Stomach (tissue), 9 donors: ENCODE measurements around the gene PHOSPHO1. TPM values are rescaled to one million over a fixed set of nuclear protein-coding genes. Genes with fewer than 3 reads are reported as not detected.
A peak's percentile ranks its signal among the peaks of the same experiment; 100 is the strongest.

Experiments used
- DNase-seq, 2 donors: peaks; one replicate each; pipeline versions ENCODE4 v3.0.0 to v3.0.0-alpha.2; 2013 to 2019
- H3K27ac ChIP-seq, 5 donors: fragments of 200-600 bp in 4 of 5; sonication (generic) in 4 of 5; one replicate each; pipeline ENCODE4 v1.5.1; 2013 to 2019; ENCODE audit warnings: mild to moderate bottlenecking in 1 of 5, moderate library complexity in 1 of 5
- H3K27me3 ChIP-seq, 3 donors: fragments of 200-600 bp; sonication (generic); one replicate each; pipeline ENCODE4 v1.5.1; 2017 to 2019; ENCODE audit warnings: mixed run types in 1 of 3
- H3K36me3 ChIP-seq, 4 donors: fragments of 200-600 bp; sonication (generic); 1 replicate in 3 of 4; 2 replicates in 1 of 4; pipeline ENCODE4 v1.5.1; 2016 to 2019
- H3K4me1 ChIP-seq, 4 donors: fragments of 200-600 bp; sonication (generic); one replicate each; pipeline ENCODE4 v1.5.1; 2016 to 2019
- H3K4me3 ChIP-seq, 4 donors: fragments of 200-600 bp; sonication (generic) in 3 of 4; one replicate each; pipeline ENCODE4 v1.5.1; 2016 to 2019; ENCODE audit warnings: mild to moderate bottlenecking in 1 of 4
- H3K9me3 ChIP-seq, 4 donors: fragments of 200-600 bp; sonication (generic); one replicate each; pipeline ENCODE4 v1.5.1; 2016 to 2019
- EP300 ChIP-seq: sonication (generic); formaldehyde crosslinking; IDR thresholded peaks from one replicate; pipeline ENCODE4 v1.6.1; 2017; ENCODE audit warnings: antibody characterized with exemption
- POLR2A ChIP-seq, 4 donors: fragments of 450-650 bp; IDR thresholded peaks; one replicate each; pipeline ENCODE4 v1.6.1; 2016; ENCODE audit warnings: antibody characterized with exemption in 4 of 4, control low read depth in 2 of 4, mild to moderate bottlenecking in 1 of 4, moderate library complexity in 1 of 4
- POLR2AphosphoS5 ChIP-seq, 3 donors: sonication (generic); formaldehyde crosslinking; IDR thresholded peaks; one replicate each; pipeline ENCODE4 v1.6.1; 2016; ENCODE audit warnings: antibody characterized with exemption in 3 of 3
- WGBS, 5 donors: extraction: QIAGEN DNeasy Blood & Tissue Kit in 3 of 5; methylation state at CpG; one replicate each; pipeline versions ENCODE4 v1.1.5 to v1.1.7; 2013 to 2018; 5-methylcytosine and 5-hydroxymethylcytosine counted together
- intact Hi-C: fragments of 100-400 bp; cut with DNase I; formaldehyde crosslinking; loops from one replicate; pipeline ENCODE4 v1.15.1; 2023; ENCODE audit warnings: low total_unique reads
- polyA plus RNA-seq, 3 donors: library from polyadenylated mRNA; stranded (reverse); fragments of 200-250 nt; gene quantifications; one replicate each; pipeline ENCODE4 v1.2.3, GENCODE V29; 2013
- total RNA-seq, 5 donors: library from RNA; depleted of rRNA; stranded (reverse); fragments of >200 nt; gene quantifications; one replicate each; pipeline versions ENCODE4 v1.1.0 to v1.2.3, GENCODE V29; 2014 to 2016
- TF ChIP-seq, protein P1 (sequence below), 7 experiments: fragments of 450-650 bp in 4 of 7; fragments of 200-600 bp in 3 of 7; sonication (generic) in 3 of 7; IDR thresholded peaks; one replicate each; pipeline ENCODE4 v1.5.1; 2016 to 2019; ENCODE audit warnings: antibody characterized with exemption in 7 of 7, control low read depth in 2 of 7, mild to moderate bottlenecking in 1 of 7
- donor health status: healthy with polysubstance abuse.
- donor health status: Bipolar disorder and iron deficiency.
- donor health status: healthy.

PHOSPHO1 gene
- total and polyA plus RNA-seq, 8 donors = 0.35 to 7.7 (median 1.7) TPM; not detected in 5

DNA sequence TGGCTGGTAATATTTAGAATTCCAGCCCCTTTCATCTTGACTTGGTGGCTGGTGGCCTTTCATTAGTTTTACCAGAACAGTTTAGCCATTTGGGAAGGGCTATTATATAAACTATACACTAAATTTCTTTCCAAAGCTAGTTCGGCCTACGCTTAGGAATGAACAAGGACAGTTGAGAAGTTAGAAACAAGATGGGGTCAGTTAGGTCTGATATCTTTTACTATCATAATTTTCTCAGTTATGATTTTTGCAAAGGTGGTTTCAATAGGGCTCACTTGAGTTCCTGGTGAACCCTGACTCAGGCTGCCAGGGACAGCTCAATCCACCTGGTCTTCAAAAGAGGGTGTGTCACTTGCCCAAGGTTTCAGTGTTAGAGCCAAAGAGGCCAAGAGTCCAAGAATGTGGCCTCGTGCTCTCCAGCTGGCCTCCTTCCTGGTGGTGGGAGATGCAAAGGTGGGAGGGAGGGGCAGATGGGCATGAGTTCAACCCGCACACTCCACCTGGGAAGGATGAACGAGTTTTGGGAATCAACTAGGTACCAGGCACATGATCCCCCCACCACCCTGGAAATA, 4.0 kb upstream of the PHOSPHO1 start:
- Histone ChIP-seq H3K4me1 (peaks cover 8 to 21% (median 19%) of the 10 kb centered on the region in 4 donors), H3K27me3 (peaks cover 0 to 16% (median 11%) of the 10 kb centered on the region in 3 donors), H3K9me3 (no peaks in the 10 kb centered on the region), H3K36me3 (no peaks in the 10 kb centered on the region), H3K27ac (no peak overlapping the region), H3K4me3 (no peak overlapping the region)
- DNase-seq = no peak
- intact Hi-C loops = no loop called here
- TF ChIP-seq POLR2A (IDR thresholded peaks at IDR 0.05) = no peak
- TF ChIP-seq, protein P1, sequence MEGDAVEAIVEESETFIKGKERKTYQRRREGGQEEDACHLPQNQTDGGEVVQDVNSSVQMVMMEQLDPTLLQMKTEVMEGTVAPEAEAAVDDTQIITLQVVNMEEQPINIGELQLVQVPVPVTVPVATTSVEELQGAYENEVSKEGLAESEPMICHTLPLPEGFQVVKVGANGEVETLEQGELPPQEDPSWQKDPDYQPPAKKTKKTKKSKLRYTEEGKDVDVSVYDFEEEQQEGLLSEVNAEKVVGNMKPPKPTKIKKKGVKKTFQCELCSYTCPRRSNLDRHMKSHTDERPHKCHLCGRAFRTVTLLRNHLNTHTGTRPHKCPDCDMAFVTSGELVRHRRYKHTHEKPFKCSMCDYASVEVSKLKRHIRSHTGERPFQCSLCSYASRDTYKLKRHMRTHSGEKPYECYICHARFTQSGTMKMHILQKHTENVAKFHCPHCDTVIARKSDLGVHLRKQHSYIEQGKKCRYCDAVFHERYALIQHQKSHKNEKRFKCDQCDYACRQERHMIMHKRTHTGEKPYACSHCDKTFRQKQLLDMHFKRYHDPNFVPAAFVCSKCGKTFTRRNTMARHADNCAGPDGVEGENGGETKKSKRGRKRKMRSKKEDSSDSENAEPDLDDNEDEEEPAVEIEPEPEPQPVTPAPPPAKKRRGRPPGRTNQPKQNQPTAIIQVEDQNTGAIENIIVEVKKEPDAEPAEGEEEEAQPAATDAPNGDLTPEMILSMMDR (IDR thresholded peaks at IDR 0.05) = no peak
- WGBS, 5 donors = 68 to 81% (median 77%) methylated on average over 4 to 5 of the region's 5 CpGs

DNA sequence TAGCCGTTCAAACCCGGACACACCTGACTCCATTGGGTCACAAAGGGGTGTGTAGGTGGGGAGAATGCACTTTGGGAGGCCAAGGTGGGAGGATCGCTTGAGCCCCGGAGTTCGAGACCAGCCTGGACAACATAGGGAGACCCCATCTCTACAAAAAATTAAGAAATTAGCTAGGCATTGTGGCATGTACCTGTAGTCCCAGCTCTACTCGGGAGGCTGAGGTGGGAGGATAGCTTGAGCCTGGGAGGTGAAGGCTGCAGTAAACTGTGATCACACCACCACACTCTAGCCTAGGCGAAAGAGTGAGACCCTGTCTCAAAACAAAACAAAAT, 942 bp upstream of the PHOSPHO1 start:
- no peaks in the 10 kb centered on the region for H3K9me3 ChIP-seq
- TF ChIP-seq EP300 = no peak
- no peak for TF ChIP-seq POLR2AphosphoS5 (IDR thresholded peaks at IDR 0.05)
- H3K27ac ChIP-seq = no peak overlapping the region
- intact Hi-C loops = no loop called here
- WGBS, 5 donors = 63 to 78% (median 66%) methylated on average over 7 of the region's 7 CpGs
- no peaks in the 10 kb centered on the region for H3K36me3 ChIP-seq
- DNase-seq = no peak
- H3K4me1 ChIP-seq = peaks cover 8 to 32% (median 20%) of the 10 kb centered on the region in 4 donors
- H3K4me3 ChIP-seq = peak overlapping the region in 2 of 4 donors; percentile 58 to 60
- H3K27me3 ChIP-seq = peaks cover 0 to 43% (median 23%) of the 10 kb centered on the region in 3 donors

DNA sequence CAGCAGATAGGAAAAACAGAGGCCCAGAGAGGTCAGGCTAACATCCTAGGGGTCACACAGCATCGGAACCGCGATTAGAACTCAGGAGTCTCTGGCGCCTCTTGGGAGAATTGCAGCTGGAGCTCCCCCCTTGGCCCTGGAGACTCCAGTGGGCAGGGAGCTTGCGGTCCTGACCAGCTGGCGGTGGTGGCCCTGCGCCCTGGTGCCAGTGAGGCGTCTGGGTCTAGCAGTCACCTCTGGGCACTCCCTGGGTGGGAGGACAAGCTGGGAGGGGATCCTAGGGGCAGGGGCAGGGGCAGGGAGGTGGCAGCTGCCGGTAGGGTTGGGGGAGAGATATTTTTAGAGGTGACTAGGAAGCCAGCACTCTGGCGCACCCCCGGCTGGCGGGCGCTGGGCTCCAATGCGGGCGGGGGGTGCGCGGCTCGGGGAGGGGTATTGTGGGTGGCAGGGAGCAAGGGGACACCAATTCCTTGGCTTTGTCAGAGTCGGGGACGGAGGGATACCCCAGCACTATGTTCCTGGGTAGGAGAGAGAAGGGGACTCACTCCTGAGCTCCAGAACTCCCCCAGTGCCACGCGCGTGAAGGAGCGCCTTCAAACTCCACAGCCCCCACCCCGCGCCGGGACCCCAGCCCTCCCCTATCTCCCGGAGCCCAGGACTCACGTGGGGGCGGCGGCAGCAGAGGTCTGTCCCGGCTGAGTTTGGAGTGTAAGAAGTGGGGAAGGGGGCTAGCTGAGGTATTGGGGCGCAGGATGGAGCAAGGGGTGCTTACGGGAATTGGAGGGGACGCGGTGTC, 584 bp downstream of the PHOSPHO1 start:
- no peaks in the 10 kb centered on the region for H3K9me3 ChIP-seq
- TF ChIP-seq EP300 (no peak), POLR2A (IDR thresholded peaks at IDR 0.05) (no peak), POLR2AphosphoS5 (IDR thresholded peaks at IDR 0.05) (no peak)
- TF ChIP-seq, protein P1 (IDR thresholded peaks at IDR 0.05) = no peak
- DNase-seq = no peak
- H3K4me1 ChIP-seq = peaks cover 8 to 32% (median 21%) of the 10 kb centered on the region in 4 donors
- H3K4me3 ChIP-seq = peak overlapping the region; percentile 49 to 60 (median 54)
- peaks cover under 1 to 58% (median 33%) of the 10 kb centered on the region in 3 donors for H3K27me3 ChIP-seq
- intact Hi-C loops = loop anchor here (5.0 to 10.0 kb wide), 2 partner anchors 48 to 65 kb away; no protein-coding TSS in a partner anchor
- WGBS, 5 donors = 3 to 8% (median 7%) methylated on average over 27 to 36 of the region's 36 CpGs
- H3K27ac ChIP-seq = peak overlapping the region in 2 of 5 donors; percentile 32 to 46
- H3K36me3 ChIP-seq = no peaks in the 10 kb centered on the region

DNA sequence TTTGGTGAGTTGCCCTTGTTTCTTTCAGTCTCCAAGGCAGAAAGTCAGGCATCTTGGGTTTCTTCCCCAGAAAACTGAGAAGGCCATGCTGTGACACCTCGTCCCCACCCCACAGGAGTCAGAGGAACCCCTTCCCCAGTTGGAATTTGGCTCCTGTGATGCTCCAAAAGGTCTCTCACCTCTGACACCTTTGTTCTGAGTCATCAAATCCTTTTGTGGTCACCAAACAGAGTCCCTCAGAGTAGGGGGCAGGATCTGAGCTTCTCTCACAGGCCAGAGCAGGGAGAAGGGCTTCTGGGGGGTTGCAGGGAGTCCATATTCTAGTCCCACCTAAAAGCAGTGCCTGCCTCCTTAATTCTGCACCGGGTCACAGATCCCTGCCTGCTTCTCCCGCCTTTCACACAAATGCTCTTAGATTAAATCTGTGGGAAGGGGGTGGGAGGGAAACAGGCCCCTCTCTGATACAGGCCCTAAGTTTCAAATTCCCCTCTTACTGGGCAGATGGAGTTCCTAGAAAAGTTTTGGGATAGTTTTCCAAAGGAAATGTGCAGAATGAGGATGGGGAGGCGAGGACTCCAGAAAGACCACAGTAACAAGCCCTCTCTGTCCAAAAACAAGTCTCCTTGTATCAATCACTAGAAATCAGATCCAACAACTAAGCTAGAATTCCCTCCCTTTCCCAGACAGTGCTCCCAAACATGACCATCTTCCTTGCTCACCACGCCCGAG, 1.3 kb downstream of the PHOSPHO1 start:
- H3K36me3 ChIP-seq = no peaks in the 10 kb centered on the region
- peaks cover 14 to 39% (median 28%) of the 10 kb centered on the region in 4 donors for H3K4me1 ChIP-seq
- no peak overlapping the region for H3K27ac ChIP-seq
- no peak for DNase-seq
- 51 to 61% (median 60%) methylated on average over 6 of the region's 6 CpGs for WGBS, 5 donors
- H3K9me3 ChIP-seq = no peaks in the 10 kb centered on the region
- TF ChIP-seq POLR2A (IDR thresholded peaks at IDR 0.05) = no peak
- no peak for TF ChIP-seq POLR2AphosphoS5 (IDR thresholded peaks at IDR 0.05)
- no peak for TF ChIP-seq EP300
- TF ChIP-seq, protein P1 (IDR thresholded peaks at IDR 0.05) = no peak
- H3K27me3 ChIP-seq = peaks cover 8 to 66% (median 41%) of the 10 kb centered on the region in 3 donors
- H3K4me3 ChIP-seq = peak overlapping the region in 2 of 4 donors; percentile 49 to 60
- intact Hi-C loops = loop anchor here (5.0 to 10.0 kb wide), 2 partner anchors 47 to 64 kb away; no protein-coding TSS in a partner anchor
